MG63 (cell line): ENCODE results near the gene TEX54. TPM values are rescaled to one million over a fixed set of nuclear protein-coding genes. Genes with fewer than 3 reads are reported as not detected.
"Not testable (repeated sequence)": the region's sequence is repeated elsewhere in the genome, so short reads cannot be mapped to it uniquely, and the experiment has no call there.

Experiments
- DNase-seq: peaks from one replicate; pipeline ENCODE4 v3.0.0-alpha.2; 2020
- H3K27me3 ChIP-seq: fragments of 250-450 bp; sonication (Bioruptor Pico); 2 replicates; pipeline ENCODE4 v1.5.1; 2020; ENCODE audit warnings: mild to moderate bottlenecking, moderate library complexity
- H3K36me3 ChIP-seq: fragments of 250-450 bp; sonication (Bioruptor Pico); 2 replicates; pipeline ENCODE4 v1.5.1; 2020; ENCODE audit warnings: mild to moderate bottlenecking, moderate library complexity
- H3K4me3 ChIP-seq: fragments of 250-450 bp; sonication (Bioruptor Pico); 2 replicates; pipeline ENCODE4 v1.5.1; 2020; ENCODE audit warnings: mild to moderate bottlenecking, moderate library complexity
- H3K9me3 ChIP-seq: fragments of 250-450 bp; sonication (Bioruptor Pico); 2 replicates; pipeline ENCODE4 v1.5.1; 2020; ENCODE audit warnings: mild to moderate bottlenecking, moderate library complexity
- total RNA-seq: library from RNA; depleted of rRNA; stranded (reverse); fragments of >200 nt; shearing (Covaris generic); gene quantifications from 2 replicates; pipeline ENCODE4 v1.2.3, GENCODE V29; 2014; ENCODE audit warnings: low replicate concordance

TEX54 gene
- total RNA-seq, 1 experiment from 2014 or later: not detected

DNA sequence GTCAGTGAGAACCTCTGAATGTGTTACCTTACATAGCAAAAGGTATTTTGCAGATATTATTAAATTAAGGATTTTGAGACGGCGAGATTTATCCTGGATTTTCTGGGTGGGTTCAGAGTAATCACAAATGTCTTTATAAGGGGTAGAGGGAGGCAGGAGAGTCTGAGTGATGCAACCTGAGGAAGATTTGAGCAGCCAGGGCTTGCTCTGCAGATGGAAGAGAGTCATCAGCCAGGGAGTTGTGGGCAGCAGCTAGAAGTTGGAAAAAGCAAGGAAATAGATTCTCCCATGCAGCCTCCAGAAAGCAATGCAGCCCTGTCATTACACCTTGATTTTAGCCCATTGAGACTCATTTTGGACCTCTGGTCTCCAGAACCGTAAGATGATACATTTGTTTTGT is 10.8 kb upstream of the TEX54 start:
- Histone ChIP-seq H3K36me3 (no peaks in the 10 kb centered on the region; the same call in 1 of the 2 replicates), H3K9me3 (no peaks in the 10 kb centered on the region), H3K27me3 (no peaks in the 10 kb centered on the region), H3K4me3 (no peak overlapping the region)
- DNase-seq: no peak

DNA sequence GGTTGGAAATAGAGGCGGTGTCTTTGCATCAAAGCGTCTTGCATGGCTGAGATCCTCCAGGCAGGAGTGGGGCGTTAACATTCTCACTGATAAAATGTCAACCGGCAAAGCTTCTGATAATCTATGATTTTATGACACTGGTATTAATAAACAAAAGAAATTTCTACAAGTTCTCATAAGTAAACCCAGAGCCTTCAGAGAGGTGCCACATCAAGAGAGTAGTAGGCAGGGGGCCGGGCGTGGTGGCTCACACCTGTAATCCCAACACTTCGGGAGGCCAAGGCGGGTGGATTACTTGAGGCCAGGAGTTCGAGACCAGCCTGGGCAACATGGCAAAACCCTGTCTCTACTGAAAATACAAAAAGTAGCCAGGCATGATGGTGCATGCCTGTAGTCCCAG is 10.2 kb upstream of the TEX54 start:
- not testable (repeated sequence) for H3K9me3 ChIP-seq, H3K4me3 ChIP-seq, DNase-seq, H3K27me3 ChIP-seq, H3K36me3 ChIP-seq

DNA sequence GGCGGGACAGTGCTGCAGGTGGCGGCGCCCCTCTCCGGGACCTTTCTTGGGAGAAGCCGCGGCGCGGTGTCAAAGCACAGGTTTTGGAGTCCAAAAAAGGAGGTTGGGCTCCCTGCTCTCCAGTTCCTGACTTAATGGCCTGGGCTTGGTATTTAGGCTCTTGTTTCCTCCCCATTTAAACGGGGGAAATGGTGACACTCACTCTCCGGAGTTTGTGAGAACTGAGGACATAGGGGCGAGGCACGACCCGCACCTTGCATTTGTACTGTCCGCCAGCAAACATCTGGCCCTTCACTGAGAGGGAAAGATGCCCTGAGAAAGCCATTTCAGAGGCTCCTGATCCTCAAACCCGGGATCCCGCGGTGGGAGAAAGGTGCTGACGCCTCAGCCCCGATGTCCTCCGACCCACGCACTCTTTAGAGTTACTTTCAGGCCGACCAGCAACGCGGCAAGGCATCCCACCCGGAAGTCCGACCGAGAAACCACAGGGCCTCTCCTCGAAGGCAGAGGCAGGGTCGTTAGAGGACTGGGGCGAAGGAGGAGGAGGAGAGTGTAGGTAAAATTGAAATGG is 9.6 kb upstream of the TEX54 start:
- DNase-seq: no peak
- peak overlapping the region; percentile 43 for H3K4me3 ChIP-seq
- peaks cover 7% of the 10 kb centered on the region for H3K36me3 ChIP-seq
- no peaks in the 10 kb centered on the region for H3K27me3 ChIP-seq
- H3K9me3 ChIP-seq: no peaks in the 10 kb centered on the region

DNA sequence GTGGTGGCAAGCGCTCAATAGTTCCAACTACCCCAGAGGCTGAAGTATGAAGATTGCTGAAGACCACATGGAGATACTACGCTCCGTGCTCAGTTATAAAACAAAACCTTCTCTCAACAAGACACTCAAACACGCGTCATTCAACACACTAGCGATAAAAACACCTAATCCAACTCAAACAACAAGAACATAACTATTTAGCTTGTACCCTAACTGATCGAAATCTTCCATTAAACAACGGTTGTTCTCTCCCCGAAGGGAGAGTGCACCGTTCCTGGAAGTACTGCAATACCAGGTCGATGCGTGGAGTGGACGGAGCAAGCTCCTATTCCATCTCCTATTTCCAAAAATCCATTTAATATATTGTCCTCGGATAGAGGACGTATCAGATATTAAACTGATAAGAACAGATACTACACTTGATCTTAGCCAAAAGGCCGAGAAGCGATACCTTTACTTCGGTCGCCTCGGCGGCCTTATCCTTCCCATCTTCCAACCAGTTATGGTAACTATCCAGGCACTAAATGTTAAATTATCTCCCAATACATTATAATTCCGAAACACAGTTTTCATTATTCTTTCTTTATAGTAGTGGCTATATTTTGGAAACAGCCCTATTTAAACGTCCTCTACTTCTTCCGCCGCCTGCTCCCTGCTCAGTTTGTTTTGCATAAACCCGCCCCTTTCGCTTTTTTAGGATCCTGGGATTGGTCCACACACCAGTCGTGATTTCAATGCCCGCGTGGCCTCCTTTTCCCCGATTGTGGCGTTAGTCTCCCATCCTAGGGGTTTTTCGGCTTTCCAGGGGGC is 8.9 kb upstream of the TEX54 start:
- Histone ChIP-seq H3K36me3 (peaks cover 10% of the 10 kb centered on the region), H3K4me3 (peak overlapping the region; percentile 93), H3K27me3 (no peaks in the 10 kb centered on the region), H3K9me3 (no peaks in the 10 kb centered on the region)
- DNase-seq: peak; percentile 86

DNA sequence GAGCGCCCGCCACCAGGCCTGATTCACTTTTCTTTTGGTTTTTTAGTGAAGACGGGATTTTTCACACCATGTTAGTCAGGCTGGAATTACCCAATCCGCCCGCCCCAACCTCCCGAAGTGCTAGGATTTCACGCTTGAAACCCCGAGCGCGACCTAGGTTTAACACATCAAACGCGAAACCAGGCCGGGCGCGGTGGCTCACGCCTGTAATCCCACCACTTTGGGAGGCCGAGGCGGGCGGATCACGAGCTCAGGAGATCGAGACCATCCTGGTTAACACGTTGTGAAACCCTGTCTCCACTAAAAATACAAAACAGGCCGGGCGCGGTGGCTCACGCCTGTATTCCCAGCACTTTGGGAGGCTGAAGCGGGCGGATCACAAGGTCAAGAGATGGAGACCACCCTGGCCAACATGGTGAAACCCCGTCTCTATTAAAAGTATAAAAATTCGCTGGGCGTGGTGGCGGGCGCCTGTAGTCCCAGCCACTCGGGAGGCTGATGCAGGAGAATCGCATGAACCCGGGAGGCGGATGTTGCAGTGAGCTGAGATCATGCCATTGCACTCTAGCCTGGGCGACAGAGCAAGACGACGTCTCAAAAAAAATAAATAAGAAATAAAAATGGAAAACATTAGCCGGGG is 8.2 kb upstream of the TEX54 start:
- Histone ChIP-seq H3K4me3 (peak overlapping the region; percentile 93), H3K36me3 (peaks cover 14% of the 10 kb centered on the region)
- peak; percentile 91 for DNase-seq
- H3K9me3 ChIP-seq, H3K27me3 ChIP-seq: not testable (repeated sequence)

DNA sequence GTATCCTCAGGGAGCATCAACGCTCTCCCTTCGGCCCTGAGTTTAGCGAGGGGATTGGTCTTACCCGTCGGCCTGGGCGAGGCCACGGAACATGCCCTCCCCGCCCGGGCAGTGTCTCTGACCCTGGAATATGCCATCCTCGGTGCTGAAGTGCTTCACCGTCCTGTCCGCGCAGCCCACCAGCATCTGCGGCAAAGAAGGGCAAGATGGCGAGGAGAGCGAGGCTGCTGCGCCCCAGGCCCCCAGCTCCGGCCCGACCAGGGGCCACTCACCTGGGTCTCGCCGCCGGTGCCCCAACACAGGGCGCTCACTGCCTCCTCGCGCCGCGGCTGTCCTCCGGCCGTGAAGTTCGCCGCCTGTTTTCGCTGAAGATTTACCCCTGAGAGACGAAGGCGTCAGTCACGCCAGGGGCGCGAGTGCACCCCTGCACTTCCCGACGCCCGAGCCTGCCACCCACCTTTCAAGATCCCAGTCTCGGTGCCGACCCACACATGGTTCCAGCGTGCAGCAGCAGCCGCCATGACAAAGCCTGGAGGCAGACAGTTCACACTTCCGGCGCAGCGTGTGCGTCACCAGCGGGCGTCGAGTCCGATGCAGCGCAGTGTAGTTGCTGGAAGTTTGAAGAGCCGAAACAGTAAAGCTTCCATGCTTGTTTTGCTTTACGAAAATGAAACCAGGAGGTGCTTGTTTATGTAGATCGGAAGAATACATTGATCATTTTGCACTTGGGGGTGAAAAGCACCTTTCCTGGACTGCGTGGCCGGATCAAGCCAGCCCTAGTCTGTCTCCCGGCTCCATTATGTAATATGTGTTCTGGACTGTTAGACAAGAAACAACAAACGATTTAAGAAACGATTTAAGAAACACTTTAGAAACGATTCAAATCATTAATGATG is 6.7 kb upstream of the TEX54 start, which contains the start of gene WDR74:
TSS of gene WDR74 (minus strand) at position 541 of the 896 bp plus-strand sequence. CDS start at position 521, 20 bp downstream.
- peaks cover 30% of the 10 kb centered on the region for H3K36me3 ChIP-seq
- peak; percentile 90 for DNase-seq
- H3K27me3 ChIP-seq: no peaks in the 10 kb centered on the region
- peak within 1 kb of the TSS; percentile 93 for H3K4me3 ChIP-seq
- H3K9me3 ChIP-seq: no peaks in the 10 kb centered on the region

DNA sequence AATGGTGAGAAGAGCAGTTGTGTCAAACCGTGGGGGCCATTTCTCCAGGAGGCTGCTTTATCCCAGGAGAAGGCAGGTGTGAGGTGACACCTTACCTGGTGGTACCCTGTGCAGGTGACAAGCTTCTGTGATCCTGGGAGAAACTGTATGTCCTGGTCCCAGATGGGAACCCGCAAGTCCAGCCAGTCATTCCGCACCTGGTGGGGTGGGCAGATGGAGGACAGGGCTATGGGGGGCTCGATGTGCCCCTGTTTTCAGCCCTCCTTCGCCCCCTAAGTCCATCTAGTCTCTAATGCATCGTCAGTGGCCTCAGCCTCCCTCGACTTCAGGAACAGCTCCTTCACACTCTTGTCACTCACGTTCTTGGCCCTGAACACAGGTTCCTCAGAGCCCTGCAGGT is 2.7 kb upstream of the TEX54 start:
- Histone ChIP-seq H3K36me3 (peaks cover 46% of the 10 kb centered on the region), H3K27me3 (no peaks in the 10 kb centered on the region), H3K4me3 (no peak overlapping the region), H3K9me3 (no peaks in the 10 kb centered on the region)
- no peak for DNase-seq

DNA sequence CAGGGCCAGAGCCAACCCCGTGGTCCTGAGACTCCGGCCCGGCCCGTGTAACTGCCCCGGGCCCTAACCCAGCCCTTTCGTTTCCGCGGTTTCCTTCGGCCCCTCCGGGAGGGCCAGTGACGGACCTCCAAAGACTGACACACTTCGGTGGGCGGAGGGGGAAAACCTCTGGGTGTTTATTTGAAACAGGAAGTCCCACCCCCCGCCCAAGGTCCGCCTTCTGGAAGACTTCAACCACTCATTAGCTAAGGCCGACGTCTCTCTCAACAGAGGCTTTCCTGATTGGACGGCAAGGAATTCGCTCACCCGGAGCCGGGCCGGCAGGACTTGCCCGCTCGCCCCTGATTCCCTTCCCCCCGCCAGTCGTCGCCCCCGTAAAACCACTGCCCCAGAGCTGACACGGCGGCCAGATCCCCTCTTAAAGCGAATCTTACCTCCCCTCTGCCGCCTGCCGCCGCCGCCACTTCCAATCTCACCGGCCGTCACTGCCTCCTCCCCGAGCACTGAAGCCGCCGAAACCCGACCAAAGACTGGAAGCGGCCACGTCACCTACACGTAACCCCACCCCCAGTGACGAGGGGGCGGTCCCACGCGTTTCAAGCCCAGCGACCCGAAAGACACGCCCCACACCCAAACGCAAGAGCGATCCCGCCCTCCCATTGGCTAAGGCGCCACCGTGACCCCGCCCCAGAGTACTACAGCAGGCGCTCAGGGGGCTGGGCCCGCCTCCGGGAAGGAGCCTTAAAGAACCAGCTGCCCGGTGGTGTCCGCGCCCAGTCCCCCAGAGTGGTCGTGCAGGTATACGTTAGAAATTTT is 913 bp downstream of the TEX54 start, which contains the start of gene STX5:
TSS of gene STX5 (minus strand) at position 532 of the 816 bp plus-strand sequence. CDS start 808 bp downstream, outside the sequence.
- Histone ChIP-seq H3K4me3 (peak within 1 kb of the TSS; percentile 98), H3K27me3 (no peaks in the 10 kb centered on the region), H3K9me3 (no peaks in the 10 kb centered on the region), H3K36me3 (peaks cover 69% of the 10 kb centered on the region)
- DNase-seq: peak; percentile 97

DNA sequence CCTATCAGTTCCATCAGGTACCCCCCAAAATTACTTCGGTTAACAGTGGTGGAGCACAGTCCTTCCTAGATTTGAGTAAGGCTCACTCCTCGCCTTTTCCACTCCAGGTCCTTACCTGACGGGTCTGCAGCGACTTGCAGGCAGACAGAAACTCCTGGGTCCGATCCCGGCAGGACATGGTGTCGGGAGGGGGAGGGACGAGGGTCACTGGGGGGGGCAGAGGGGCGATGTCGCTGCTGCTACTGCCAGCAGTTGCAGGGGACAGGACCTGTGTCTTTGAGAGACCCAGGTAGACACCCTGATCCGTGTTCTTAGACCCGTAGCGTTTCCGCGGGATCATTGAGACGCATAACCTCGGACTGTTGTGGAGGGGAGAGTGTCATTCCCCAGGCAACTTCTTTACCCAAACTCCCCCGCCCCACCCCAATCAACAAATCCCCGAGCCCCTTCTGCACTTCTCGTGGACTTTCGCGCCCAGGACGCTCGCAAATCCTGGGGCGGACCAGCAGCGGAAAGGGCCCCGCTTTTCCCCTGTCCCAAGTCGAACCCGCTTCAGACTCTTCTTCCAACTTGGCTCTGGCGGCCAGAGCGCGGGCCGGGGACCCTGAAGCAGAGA is 1.6 kb downstream of the TEX54 start:
- no peaks in the 10 kb centered on the region for H3K9me3 ChIP-seq
- H3K4me3 ChIP-seq: peak overlapping the region; percentile 98
- peak; percentile 4 for DNase-seq
- H3K36me3 ChIP-seq: peaks cover 66% of the 10 kb centered on the region
- no peaks in the 10 kb centered on the region for H3K27me3 ChIP-seq

DNA sequence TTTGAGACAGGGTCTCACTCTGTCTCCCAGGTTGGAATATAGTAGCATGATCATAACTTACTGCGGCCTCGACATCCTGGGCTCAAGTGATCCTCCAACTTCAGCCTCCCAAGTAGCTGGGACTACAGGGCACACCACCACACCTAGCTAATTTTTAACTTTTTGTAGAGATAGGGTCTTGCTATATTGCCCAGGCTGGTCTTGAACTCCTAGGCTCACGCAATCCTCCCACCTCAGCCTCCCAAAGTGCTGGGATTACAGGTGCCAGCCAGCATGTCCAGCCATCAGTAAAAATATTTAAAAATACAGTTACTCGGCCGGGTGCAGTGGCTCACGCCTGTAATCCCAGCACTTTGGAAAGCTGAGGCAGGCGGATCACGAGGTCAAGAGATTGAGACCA is 4.5 kb downstream of the TEX54 start:
- H3K27me3 ChIP-seq, H3K9me3 ChIP-seq, DNase-seq, H3K4me3 ChIP-seq: not testable (repeated sequence)
- H3K36me3 ChIP-seq: peaks cover 71% of the 10 kb centered on the region

DNA sequence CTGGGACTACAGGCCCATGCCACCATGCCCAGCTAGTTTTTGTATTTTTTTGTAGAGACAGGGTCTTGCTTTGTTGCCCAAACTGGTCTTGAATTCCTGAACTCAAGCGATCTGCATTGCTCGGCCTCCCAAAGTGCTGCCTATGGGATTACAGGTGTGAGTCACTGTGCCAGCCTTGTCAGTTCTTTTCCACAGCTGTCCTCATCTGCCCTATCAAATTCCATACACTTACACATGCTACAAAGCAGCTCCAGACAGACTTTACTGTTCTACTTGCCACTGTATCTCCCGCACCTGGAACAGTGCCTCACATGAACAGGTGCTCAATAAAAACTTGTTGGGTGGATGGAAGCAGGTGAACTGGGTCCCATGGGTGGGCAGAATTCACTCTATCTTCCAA is 9.0 kb downstream of the TEX54 start:
- Histone ChIP-seq H3K36me3 (peaks cover 76% of the 10 kb centered on the region), H3K27me3 (no peaks in the 10 kb centered on the region), H3K4me3 (no peak overlapping the region), H3K9me3 (no peaks in the 10 kb centered on the region)
- no peak for DNase-seq

DNA sequence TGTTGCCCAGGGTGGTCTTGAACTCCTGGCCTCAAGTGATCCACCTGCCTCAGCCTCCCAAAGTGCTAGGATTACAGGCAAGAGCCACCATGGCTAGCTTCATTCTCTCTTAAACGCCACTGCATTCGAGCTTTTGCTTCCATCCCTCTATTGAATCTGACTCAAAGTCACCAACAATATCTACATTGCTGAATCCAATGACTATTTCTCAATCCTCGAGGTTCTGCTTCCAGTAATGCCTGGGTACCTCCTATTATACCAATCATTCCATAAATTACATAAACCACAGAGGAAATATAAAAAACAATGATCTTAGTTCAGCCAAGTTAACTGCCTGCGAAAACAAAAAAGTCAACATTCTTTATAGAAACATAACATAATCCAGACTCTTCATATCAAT is 15.5 kb downstream of the TEX54 start:
- Histone ChIP-seq H3K36me3 (peaks cover 34% of the 10 kb centered on the region), H3K9me3 (no peaks in the 10 kb centered on the region), H3K4me3 (no peak overlapping the region), H3K27me3 (no peaks in the 10 kb centered on the region)
- no peak for DNase-seq

DNA sequence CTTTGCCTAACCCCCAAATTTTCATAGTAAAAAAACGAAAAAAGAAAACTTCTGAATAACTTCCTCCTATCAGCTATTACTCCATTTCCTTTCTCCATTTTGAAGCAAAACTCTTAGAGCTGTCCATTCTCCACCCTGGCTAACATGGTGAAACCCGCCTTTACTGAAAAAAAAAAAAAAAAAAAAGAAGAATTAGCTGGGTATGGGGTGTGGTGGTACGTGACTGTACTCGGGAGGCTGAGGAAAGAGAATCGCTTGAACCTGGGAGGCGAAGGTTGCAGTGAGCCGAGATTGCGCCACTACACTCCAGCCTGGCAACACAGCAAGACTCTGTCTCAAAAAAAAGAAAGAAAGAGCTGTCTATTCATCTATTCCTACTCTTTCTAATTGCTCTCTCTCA is 16.1 kb downstream of the TEX54 start:
- Histone ChIP-seq H3K27me3 (no peaks in the 10 kb centered on the region), H3K9me3 (no peaks in the 10 kb centered on the region), H3K4me3 (no peak overlapping the region), H3K36me3 (peaks cover 29% of the 10 kb centered on the region)
- DNase-seq: no peak

DNA sequence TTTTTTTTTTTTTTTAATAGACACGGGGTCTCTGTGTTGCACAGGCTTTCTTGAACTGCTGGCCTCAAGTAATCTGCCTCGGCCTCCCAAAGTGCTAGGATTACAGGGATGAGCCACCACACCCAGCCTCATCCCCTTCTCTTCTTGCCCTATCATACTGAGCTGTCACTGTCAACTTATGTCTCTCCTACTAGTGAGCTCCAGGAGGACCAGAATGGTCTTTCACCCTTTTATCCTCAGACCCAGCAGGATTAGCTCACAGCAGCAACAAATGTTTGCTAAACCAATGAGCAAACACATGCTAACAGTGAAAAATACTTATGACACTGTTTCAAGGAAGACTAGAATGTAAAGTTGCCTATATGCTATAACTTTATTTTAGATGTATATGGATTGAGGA is 21.0 kb downstream of the TEX54 start:
- Histone ChIP-seq H3K27me3 (no peaks in the 10 kb centered on the region), H3K9me3 (no peaks in the 10 kb centered on the region), H3K4me3 (no peak overlapping the region), H3K36me3 (peaks cover 13% of the 10 kb centered on the region)
- no peak for DNase-seq

DNA sequence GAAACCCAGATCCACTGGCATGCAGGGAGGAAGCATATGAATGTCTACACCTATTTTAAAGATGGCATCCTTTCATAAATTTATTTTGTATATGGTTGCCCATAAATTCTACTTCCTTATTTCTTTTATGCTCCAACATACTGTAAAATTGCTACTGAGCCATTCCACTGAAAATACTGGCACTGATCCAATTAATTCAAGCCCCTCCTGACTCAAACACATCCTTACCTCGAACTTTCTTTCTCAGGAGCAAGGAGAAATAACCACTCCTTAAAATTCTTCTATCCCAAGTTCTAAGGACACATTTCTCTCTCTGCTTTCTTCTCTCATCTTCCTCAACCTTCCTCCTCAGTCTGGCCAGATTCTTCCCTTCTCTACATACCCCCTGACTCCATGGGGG is 21.9 kb downstream of the TEX54 start:
- Histone ChIP-seq H3K27me3 (no peaks in the 10 kb centered on the region), H3K4me3 (no peak overlapping the region), H3K9me3 (no peaks in the 10 kb centered on the region), H3K36me3 (peaks cover 6% of the 10 kb centered on the region)
- no peak for DNase-seq
